ENCODE results near the gene ARHGEF10L. TPM values are rescaled to one million over a fixed set of nuclear protein-coding genes. Genes with fewer than 3 reads are reported as not detected.

ARHGEF10L gene
- total RNA-seq, 1 donor from 2014 or later = 28.3 TPM

GRCh38 chr1:17521946-17522612 is 17.4 kb upstream of the ARHGEF10L start:
- ATAC-seq = peak; percentile 6

- no peak for ATAC-seq
These were observed 16.0 kb upstream of the ARHGEF10L start for GRCh38 chr1:17523321-17524041.

GRCh38 chr1:17524645-17525044 is 14.9 kb upstream of the ARHGEF10L start:
- no peak for ATAC-seq

GRCh38 chr1:17525996-17526686 is 13.4 kb upstream of the ARHGEF10L start:
- peak; percentile 60 for ATAC-seq

DNA sequence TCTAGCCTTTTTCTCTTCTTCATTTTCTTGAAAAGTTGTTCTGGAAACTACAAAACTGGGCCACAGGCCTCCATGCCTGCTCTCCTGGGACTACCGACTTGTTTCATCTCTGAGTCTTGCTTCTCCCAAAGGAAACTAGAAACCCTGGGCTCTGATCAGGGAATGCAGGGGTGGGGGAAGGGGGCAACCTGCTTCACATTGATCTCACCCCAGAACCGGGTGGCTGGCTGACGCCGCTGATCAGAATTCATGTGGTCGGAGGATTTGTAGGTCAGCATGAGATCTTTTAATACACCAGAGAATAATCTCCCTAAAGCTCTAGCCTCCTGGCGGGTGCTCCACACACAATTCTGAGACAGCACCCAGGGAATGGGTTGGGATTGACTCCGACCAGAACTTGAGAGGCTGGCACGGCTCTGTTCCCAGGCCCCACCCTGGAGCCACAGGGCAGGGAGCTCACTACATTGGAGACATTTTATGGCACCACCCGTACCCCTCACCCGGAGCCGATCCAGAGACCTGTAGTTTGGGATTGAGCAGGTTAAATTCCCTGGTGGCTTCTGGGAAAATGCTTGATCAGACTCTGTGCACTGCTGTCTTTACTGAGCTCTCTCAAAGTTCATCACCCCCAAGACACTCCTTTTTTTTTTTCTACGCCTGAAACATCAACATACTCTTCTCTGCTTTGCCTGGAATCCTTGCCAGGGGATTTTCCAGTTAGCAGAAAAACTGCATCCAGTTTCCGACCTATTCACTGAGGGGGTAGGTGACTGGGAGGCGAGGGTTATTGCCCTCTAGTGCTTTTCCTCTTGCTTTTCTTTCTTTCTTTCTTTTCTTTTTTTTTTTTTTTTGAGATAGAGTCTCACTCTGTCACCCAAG is 12.2 kb upstream of the ARHGEF10L start:
- peak; percentile 25 for ATAC-seq

- peak; percentile 48 for ATAC-seq
These were observed 10.1 kb upstream of the ARHGEF10L start for GRCh38 chr1:17529381-17529780.

GRCh38 chr1:17531343-17531681 is 8.2 kb upstream of the ARHGEF10L start:
- ATAC-seq = no peak

DNA sequence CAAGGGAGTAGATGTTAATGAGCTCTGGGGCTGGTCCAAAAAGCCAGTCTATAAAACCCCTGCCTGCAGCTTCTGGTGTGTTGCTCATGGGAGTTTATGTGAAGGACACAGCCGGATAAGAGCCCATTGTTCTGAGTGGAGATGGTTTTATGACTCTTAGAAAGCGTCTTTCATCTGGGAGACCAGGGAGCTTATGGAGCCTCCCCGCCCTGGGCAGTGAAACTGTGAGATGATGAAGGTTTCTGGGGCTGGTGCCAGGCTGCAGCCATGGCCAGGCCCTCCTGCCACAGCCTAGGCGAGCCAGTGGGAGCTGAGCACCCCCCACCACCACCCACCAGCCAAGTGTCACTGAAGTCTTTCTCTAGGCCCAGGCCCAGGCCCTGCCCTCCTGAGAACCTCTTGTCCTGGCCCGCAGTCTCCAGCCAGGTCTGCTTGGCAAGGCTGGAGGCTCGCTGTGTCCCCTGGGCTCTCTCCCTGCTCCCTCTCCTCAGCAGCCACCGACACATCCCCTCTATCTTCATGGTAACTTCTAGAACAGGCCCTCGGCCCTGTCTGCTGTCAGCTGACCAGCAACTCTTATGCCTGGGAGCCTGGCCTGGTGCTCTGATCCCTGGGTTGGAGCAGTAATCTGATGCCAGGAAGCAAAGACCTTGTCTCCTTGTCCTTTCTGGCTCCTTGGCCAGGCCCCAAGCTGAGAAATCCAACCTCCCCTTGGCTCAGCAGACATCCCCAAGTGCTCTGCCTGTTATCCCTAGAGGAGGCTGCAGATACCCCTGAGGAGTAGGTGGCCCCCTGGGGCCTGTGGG is 7.6 kb upstream of the ARHGEF10L start:
- ATAC-seq = peak; percentile 71

- ATAC-seq = no peak
These were observed 6.3 kb upstream of the ARHGEF10L start for GRCh38 chr1:17533201-17533600.

DNA sequence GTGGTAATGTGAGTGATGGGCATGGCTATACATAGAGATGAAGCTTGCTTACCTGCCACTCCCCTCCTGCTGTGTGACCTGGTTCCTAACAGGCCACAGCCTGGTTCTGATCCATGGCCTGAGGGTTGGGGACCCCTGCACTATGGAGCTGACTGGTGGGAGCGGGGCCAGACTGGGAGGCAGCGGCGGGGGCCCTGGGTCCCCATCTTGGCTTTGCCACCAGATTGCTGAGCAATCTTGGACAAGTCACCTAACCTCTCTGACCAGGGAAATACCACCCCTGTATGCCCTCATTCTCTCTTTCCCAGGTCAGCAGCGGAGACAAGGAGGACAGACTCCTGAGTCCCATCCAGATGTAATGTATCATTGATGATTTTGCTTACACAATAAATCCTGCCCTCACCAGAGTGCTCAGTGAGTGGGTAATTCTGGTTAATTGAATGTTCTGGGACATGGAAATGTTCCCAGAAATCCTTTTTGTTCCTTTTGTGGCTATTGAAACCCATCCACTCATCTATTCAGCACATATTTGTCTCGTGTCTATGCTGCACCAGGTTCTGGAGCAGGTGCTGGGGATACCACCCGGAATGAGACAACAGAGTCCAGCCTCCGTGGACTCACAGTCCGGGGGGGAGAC is 4.1 kb upstream of the ARHGEF10L start:
- no peak for ATAC-seq

GRCh38 chr1:17538010-17538409 is 1.5 kb upstream of the ARHGEF10L start:
- no peak for ATAC-seq

DNA sequence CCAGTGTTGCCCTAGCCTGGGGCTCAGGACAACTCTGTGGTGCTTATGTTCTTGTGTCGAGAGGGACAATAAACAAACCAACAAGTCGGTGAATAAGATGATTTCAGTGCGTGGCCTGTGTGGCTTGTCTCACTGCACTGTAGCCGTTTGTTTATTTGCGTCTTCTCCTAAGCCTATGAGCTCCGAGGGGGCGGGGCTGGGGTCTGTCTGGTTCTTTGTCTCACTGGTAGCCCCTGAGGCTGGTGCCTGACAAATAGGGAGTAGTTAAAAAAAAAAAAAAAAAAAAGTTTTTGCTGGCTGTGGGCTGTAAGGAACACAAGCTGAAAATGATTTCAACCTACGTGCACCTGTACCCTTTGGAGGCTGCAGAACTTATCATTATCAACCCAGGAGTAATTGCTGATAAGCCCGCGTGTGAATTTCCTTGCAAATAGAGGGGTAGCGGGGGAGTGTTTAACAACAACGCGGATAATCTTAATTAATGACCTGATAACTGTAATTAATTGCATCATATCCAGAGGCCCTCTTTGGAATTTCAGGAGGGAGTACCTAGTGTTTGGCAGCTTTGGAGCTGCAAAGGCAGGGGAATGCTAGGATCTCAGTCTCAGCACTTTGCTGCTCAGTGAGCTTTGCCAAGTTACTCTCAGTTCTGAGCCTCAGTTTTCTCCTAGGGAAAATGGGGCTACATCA is 925 bp upstream of the ARHGEF10L start:
- ATAC-seq = no peak

DNA sequence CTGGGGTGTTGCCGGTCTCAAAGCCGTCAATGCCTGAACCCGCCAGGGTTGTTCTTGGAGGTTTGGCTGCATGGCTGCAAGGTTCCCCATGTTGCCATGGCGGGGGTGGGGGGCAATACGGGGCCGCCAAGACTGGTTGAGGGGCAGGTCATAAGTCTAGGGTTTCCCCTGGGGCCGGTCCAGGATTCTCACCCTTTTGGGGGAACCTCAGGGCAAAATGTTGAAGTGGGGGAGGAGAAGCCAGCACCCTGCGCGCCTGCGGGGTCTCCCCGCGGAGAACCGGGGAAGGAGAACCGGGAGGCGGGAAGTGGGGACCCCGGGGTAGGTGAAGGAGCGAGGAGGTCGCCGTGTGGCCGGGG is 401 bp upstream of the ARHGEF10L start:
- ATAC-seq = peak; percentile 6

DNA sequence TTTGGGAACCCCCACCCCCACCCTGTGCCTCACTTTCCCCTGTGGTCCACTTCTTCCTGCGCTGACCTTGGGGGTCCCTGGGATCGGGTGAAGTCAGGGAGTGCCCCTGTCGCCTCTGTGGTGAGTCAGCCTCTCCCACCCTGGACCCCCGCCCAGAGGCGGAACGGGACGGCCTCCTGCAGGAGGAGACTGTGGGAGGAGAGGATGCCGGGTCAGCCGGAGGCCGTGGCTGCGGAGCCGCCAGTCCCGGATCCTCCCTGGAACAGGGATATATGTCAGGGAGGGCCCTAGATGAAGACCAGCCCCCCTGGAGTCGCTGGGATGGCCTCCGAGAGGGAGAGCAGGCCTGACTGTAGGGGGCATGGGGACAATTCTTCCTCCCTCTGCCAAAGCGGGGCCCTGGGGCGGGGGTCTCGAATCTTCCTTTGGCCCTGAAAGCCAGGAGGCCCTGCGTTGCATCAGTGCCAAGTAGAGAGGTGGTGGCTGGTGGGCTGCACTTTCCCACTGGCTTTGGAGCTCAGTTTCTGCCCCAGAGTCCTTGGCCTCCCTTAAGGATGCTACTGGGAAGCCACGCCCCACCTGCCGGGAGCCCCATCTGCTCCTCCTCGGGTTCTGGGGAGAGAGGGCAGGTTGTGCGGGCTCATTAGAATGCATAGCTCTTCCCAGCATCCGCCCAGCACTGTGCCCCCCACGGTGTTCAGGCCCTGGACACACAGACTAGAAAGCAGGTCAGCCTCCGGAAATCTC is 930 bp downstream of the ARHGEF10L start:
- ATAC-seq = peak; percentile 12

GRCh38 chr1:17542645-17543044 is 3.1 kb downstream of the ARHGEF10L start:
- no peak for ATAC-seq

DNA sequence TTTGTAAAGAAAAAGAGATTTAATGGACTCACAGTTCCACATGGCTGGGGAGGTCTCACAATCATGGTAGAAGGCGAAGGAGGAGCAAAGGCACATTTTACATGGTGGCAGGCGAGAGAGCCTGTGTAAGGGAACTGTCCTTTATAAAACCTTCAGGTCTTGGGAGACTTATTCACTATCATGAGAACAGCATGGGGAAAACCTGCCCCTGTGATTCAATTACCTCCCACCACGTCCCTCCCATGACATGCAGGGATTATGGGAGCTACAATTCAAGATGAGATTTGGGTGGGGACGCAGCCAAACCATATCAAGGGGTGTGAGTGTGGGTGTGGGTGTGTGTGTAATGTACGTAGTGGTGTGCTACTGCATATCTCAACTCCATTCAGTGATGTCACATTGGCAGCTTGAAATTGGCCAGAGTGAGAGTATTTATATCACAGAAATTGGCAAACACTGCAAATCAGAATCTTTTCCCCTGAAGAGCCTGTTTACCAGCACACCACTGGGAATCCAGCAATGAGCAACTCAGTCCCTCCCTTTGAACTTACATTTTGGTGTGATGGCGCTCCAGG is 5.4 kb downstream of the ARHGEF10L start:
- ATAC-seq = peak; percentile 41

DNA sequence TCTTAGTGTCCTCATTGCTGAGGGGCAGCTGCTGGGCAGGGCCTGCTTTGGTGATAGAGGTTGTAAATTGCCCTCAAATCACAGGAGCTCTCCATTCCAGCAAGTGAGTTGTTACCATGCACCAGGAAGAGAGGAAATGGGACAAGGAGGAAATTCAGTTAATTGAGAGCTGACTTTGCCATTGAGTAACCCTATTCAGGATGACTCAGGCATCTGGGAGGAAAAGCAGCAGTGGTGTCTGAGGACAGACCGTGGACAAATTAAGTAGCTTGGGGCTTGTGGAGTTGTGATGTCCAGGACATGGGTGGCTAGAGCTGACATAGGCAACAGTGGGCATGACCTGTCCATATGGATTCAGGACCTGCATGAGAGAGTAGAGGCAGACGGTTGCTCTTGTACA is 5.9 kb downstream of the ARHGEF10L start:
- ATAC-seq = peak; percentile 69

DNA sequence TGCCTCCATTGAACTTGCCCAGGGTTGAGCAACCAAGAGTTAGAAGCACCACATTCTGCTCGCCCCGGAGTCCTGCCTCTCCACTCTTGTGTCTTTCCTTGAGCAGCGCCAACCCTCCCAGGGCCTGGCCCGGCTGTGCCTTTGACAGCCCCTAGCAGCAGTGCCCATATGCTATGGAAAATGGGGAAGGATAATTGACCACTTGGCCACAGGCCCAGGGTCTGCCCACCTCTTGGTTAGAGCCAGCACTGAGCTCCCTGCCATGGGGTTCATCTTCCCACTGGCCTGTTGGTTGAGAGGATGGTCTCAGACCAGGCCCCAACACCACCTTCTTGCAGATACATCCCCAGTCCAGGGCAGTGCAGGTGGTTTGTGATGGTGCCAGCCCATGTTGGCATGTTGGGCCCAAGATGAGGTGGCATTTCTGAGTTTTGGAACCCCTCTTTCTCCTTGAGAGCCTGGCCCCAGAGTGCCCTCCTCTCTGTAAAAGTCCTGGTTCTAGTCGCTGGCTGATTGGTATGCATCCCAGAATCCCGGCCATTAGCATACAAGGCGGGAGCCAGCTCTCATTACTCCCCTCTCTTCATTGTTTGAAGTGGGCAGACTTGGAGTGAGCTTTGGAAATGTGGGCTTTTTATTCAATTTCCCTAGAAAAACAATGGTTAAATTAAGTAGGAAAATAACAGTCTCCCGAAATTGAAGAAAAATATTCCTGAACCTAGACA is 7.6 kb downstream of the ARHGEF10L start:
- ATAC-seq = no peak

GRCh38 chr1:17549384-17549783 is 9.9 kb downstream of the ARHGEF10L start:
- ATAC-seq = no peak

Measured in esophagus mucosa (tissue), 1 donor.